HL-60 (cell line): ENCODE data around the gene CAMSAP1.

Experiments
- DNase-seq, 2 experiments: peaks; one replicate each; pipeline ENCODE4 v3.0.0-alpha.2; 2010 to 2020; ENCODE audit warnings: low read depth in 1 of 2, low spot score in 1 of 2
- H3K27ac ChIP-seq: fragments of 250-450 bp; sonication (Bioruptor Pico); replicated peaks from 2 replicates; pipeline ENCODE4 v1.5.1; 2020; ENCODE audit warnings: mild to moderate bottlenecking, moderate library complexity
- H3K27me3 ChIP-seq: fragments of 250-450 bp; sonication (Bioruptor Pico); 2 replicates; pipeline ENCODE4 v1.5.1; 2021; ENCODE audit warnings: mild to moderate bottlenecking, moderate library complexity; ENCODE audit not compliant: insufficient read depth, poor library complexity, severe bottlenecking
- H3K4me3 ChIP-seq: replicated peaks from 2 replicates; pipeline ENCODE4 v1.5.1; 2011; ENCODE audit warnings: mild to moderate bottlenecking, control low read depth, low read length; ENCODE audit not compliant: insufficient read depth
- GABPA ChIP-seq: IDR thresholded peaks from 2 replicates; pipeline ENCODE4 v1.6.1; 2012; ENCODE audit warnings: low read depth
- POLR2AphosphoS5 ChIP-seq: IDR thresholded peaks from 2 replicates; pipeline ENCODE4 v1.6.1; 2012; ENCODE audit warnings: low read depth
- REST ChIP-seq: IDR thresholded peaks from 2 replicates; pipeline ENCODE4 v1.6.1; 2012; ENCODE audit warnings: low read depth; ENCODE audit not compliant: insufficient replicate concordance
- SPI1 ChIP-seq: IDR thresholded peaks from 2 replicates; pipeline ENCODE4 v1.6.1; 2012; ENCODE audit warnings: low read depth, mild to moderate bottlenecking, borderline replicate concordance
- TF ChIP-seq, protein P1 (sequence below): IDR thresholded peaks from one replicate; pipeline ENCODE4 v1.5.1; 2011; ENCODE audit warnings: low read length, control low read depth, inconsistent platforms; ENCODE audit not compliant: insufficient read depth

CAMSAP1 gene

GRCh38 chr9:135789838-135790291 is 117.5 kb downstream of the CAMSAP1 start:
- Histone ChIP-seq H3K27ac (no peak overlapping the region), H3K4me3 (no peak overlapping the region), H3K27me3 (peaks cover 2% of the 10 kb centered on the region)
- DNase-seq: no peak
- TF ChIP-seq REST: no peak
- TF ChIP-seq POLR2AphosphoS5: no peak
- no peak for TF ChIP-seq SPI1
- TF ChIP-seq, protein P1, sequence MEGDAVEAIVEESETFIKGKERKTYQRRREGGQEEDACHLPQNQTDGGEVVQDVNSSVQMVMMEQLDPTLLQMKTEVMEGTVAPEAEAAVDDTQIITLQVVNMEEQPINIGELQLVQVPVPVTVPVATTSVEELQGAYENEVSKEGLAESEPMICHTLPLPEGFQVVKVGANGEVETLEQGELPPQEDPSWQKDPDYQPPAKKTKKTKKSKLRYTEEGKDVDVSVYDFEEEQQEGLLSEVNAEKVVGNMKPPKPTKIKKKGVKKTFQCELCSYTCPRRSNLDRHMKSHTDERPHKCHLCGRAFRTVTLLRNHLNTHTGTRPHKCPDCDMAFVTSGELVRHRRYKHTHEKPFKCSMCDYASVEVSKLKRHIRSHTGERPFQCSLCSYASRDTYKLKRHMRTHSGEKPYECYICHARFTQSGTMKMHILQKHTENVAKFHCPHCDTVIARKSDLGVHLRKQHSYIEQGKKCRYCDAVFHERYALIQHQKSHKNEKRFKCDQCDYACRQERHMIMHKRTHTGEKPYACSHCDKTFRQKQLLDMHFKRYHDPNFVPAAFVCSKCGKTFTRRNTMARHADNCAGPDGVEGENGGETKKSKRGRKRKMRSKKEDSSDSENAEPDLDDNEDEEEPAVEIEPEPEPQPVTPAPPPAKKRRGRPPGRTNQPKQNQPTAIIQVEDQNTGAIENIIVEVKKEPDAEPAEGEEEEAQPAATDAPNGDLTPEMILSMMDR: no peak
- no peak for TF ChIP-seq GABPA

DNA sequence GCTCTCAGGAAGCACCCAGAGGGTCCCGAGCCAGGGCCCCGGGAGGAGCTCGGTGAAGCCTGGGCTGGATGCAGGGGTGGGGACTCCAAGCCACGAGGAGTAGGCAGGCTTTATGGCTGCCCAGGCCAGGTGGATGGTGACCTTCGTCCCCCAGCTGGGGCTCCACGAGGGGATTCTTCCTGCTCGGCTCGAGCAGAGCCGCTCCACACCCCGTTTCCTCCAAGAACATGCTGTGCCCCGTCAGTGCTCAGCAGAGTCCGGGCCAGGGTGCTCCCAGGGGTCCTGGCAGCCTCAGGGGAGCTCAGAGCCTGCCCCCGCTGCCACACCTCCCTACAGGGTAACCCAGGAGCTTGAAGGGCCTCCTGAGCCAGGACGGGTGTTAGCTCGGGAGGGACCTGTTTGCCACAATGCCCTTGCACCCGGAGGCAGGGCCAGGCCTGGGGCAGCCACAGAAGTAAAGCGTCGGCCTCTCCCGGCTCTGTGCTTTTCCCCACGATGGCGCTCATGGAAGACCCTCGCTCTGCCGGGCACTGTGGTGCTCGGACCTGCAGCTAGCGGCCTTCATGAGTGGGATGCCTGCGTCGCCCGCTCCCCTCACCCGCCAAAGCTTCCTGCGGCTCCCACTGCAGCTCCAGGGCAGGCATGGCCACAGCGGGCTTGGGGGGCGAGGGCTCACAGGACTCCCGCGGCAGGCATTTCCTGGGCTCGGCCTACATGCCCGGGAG is 118.6 kb downstream of the CAMSAP1 start:
- Histone ChIP-seq H3K27me3 (peaks cover 2% of the 10 kb centered on the region), H3K27ac (no peak overlapping the region), H3K4me3 (no peak overlapping the region)
- TF ChIP-seq POLR2AphosphoS5: no peak
- TF ChIP-seq GABPA: no peak
- TF ChIP-seq SPI1: no peak
- TF ChIP-seq, protein P1: no peak
- DNase-seq: no peak

DNA sequence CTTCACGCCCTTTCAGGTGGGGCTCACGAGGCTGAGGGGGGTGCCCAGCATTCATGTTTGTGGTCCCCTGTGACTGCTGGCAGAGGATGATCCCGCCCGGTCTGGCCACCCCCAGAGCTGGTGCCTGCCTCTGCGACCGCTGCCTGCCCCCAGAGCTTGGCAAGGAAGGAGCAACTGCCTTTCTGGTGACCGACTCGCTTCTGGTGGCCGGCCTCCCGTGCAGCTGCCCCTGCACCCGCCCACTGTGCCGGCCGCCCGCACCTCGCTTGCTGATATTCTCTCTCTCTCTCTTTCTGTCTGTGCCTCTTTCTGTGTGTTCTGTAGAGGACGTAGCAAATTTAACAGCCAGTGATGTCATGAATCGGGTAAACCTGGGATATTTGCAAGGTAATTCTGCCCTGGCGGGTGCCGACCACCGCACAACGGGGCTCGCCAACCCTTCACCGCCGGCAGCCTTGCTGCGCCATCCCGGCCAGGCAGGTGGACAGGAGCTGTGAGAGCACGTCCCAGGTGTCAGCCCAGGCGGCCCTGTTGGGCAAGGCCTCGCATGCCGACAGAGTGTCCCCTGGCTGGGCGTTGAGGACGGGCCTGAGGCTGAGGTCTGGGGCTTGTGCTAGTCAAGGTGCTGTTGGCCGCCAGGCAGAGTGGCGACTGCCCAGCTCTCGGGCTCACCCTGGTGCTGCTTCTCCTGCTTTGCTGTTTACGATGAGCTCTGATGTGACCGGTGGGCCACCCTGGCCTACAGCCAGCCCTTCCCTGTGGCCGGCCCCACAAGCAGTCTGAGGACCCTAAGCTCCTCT is 119.4 kb downstream of the CAMSAP1 start:
- TF ChIP-seq POLR2AphosphoS5: no peak
- no peak for TF ChIP-seq GABPA
- TF ChIP-seq, protein P1: no peak
- no peak for TF ChIP-seq SPI1
- TF ChIP-seq REST: no peak
- no peak for DNase-seq
- Histone ChIP-seq H3K27me3 (peaks cover 2% of the 10 kb centered on the region), H3K27ac (no peak overlapping the region), H3K4me3 (no peak overlapping the region)
